CD4-positive, alpha-beta T cell treated with Interleukin-17A for 4 hours (primary cell): ENCODE measurements around the gene ZNF805.
A peak's percentile ranks its signal among the peaks of the same experiment; 100 is the strongest.
"Not testable (repeated sequence)": the region's sequence is repeated elsewhere in the genome, so short reads cannot be mapped to it uniquely, and the experiment has no call there.

Source experiments
- DNase-seq: peaks from one replicate; pipeline ENCODE4 v3.0.0-alpha.2; 2020; ENCODE audit warnings: mixed read lengths

ZNF805 gene

DNA sequence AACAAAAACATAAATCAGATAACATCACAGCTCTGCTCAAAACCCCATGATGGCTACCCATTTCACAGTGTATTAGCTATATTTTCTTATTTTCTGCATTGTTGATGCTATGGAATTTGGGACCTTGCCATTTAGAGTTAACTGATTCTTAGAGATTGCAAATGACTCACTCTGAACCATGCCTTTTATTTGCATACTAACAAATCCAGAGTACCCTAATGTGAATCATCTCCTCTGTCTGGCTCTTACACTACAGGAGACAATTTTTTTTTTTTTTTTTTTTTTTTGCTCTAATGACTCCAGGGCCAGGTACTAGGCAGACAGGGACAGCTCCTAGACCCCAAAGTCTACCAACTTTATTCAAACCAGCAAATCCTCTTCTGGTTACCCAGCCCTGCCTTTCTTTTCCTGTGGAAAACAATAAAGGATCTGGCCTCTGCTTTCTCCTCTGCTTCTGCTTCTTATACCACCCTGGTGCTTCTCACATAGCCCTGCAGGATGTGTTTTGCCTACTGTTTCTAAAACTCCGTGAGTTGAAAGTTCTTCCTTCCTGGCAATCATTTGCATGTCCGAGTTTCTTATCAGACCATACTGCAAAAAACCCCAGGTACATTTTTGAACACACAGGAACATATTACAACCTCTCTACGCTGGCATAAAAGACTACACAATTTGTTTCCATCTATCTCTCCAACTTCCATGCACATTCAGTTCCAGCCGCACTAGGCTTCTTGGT is 29.3 kb downstream of the ZNF805 start:
- DNase-seq = no peak

DNA sequence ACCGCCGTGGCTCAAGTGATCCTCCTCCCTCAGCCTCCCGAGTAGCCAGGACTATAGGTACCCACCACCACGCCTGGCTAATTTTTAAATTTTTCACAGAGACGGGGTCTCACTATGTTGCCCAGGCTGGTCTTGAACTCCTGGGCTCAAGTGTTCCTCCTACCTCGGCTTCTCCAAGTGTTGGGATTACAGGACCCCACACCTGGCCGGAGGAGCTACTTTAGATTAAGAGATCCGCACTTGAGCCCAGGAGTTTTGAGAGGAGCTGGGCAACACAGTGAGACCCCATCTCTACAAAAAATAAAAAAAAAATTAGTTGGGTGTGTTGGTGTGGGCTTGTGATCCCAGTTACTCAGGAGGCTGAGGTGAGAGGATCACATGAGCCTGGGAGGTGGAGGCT is 30.8 kb downstream of the ZNF805 start:
- no peak for DNase-seq

DNA sequence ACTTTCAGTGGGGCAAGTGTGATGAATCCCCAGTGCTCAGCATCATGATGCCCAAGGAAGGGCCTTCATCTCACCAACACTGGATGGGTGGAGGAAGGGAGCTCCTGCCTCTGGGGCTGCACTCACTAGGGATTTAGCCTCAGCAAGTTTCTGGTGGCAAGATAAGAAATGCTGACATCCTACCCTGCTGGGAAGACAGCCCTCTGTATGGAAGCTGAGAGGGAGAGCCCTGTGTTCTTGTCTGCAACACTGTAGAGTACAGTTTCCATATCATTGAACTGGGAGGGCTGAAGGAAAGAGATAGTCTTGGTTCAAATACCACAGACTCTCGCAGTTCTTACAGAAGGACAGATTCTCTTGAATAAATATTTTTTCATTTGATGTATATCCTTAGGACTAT is 32.6 kb downstream of the ZNF805 start:
- no peak for DNase-seq

DNA sequence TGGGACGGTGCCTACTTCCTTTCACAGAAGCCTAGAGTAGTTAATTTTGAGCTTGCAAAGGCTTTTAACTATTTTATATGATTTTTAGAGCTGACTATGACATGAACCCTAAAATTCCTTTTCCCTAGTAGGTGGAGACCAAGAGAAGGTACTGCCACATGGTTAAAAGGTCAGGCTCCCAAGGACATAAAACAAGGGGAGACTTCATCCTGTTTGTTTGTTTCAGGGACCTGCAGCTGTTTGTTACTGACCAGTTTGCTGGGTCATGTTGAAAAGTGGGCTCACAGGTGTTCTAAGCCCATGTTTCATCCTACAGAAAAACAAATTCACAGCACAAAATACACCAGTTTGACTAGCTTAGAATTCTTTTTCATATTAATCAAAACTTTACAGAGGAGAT is 36.0 kb downstream of the ZNF805 start:
- DNase-seq = no peak

DNA sequence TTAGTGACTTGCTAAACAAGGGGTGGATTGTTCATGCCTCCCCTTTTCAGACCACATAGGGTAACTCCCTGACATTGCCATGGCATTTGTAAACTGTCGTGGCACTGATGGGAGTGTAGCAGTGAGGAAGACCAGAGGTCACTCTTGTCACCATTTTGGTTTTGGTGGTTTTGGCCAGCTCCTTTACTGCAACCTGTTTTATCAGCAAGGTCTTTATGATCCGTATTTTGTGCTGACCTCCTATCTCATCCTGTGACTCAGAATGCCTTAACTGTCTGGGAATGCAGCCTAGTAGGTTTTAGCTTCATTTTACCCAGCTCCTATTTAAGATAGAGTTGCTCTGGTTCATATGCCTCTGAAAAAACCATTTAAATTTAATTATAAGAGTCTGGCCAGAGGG is 38.0 kb downstream of the ZNF805 start:
- not testable (repeated sequence) for DNase-seq

DNA sequence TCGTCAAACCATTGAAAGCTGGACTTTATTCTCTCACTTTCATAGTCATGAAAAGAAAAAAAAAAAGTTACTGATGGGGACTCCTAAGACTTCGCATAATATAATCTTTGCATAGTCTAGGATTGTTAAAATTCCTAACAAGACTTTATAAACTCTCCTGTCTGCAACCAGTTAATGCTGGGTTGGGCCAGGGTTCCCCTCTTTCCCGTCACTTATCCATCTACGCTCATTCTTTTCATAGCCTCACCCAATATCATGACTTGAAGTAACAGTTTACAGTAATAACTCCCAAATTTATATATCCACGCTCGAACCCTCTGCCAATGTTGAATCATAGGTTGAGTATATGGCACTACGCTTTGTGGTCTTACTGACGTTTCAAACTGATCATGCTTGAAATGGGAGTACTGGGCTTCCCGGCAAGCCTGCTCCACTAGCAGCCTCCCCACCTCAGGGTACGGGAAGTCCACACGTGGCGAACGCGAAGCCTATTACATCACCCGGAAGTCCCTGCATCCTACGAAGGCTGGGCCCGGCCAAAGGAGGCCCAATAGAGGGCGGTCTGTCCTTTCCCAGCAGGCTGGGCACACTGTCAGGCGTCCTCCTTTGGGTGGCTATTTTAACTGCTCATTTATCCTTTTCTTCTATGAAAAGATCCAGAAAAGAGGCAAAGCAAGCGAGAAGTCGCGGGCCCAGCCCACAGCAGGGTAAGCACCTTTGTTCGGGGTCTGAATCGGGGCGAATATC is 39.2 kb downstream of the ZNF805 start:
- DNase-seq = peak; percentile 78

DNA sequence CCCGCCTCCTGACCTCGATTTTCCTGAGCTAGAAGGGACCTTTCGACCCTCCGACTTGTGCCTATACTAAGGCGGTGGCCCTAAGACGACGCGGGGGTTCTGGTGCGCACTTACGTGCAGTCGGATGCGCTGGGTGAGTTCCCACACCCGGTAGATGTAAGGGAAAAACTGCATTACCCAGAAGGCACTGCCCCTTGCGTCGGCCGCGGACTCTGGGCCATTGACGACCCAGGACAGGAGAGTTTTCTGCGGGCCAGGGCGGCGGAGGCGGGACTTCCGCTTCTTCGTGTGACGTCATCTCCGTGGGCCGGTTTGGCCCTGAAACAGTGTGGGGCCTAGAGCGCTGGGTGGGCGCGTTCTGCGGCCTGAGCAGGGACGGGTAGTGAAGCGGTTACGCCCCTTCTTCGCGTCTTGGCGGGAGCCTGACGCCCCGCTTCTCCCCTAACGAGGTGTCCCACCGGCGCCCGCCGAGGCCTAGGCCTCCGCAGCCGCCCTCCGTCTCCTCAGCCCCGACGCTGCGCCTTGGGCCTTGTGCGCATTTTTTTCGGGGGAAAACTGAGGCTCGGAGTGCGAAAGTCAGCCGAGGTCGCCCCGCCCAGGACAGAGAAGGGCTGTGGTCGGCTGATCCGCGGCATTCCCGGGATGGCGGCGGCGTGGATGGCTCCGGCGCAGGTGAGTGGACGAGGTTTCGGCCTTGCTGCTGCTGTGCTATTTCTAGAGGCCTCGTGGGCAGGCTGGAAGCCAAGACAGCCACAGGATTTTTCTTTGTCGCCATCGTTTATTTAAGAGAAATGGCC is 39.9 kb downstream of the ZNF805 start, which contains the start of gene ZNF460:
TSS of gene ZNF460 (plus strand) at position 321 of the 797 bp plus-strand sequence. CDS start at position 643, 322 bp downstream.
- peak; percentile 96 for DNase-seq

DNA sequence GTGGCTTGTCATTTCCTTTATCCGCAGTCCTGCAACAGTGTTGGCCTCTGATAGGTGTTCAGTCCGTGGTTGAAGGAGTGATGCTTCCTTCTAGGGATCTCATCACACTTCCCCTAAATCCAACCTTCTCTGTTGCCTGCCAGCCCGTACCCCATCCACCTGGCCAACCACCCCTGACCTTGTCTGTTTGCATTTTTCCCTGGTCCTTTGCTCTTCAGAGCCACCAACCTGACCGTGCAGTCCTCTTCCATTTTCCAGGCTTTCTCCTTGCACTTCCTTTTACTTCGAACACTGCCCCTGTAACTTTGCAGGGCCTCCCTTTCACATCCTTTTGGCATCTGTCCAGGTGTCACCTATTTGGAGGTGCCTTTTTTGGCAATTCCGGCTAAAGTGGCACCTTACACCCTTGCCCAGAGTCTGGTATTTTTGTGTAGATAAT is 40.5 kb downstream of the ZNF805 start:
- peak; percentile 7 for DNase-seq

DNA sequence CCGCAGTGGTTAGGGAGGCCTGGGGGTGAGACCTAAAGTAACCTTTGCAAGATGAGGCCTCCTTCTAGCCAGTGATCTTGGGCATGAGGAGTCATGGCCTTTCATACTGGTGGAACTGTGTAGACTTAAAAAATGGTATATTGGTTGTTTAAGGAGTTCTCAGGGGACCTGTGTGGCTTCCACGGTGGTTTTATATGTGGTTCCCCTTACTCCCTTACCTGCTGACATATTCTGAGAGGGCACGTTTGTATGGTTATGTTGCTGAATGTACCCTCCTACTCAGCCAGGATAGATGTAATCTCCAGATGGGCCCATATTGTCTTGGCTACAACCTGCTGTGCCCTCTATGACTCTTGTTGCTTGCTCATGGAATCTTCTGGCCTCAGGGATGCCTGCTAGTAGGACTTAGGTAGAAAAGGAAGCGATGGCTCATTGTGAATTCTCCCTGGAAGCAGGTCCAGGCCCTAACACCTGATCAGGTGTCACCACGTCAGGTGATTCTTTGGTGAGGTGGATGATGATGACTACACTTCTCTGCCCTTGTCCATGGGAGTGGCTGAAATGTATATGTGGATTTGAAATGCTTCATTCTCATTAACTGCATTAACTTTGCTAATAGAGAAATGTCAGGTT is 41.7 kb downstream of the ZNF805 start:
- no peak for DNase-seq

DNA sequence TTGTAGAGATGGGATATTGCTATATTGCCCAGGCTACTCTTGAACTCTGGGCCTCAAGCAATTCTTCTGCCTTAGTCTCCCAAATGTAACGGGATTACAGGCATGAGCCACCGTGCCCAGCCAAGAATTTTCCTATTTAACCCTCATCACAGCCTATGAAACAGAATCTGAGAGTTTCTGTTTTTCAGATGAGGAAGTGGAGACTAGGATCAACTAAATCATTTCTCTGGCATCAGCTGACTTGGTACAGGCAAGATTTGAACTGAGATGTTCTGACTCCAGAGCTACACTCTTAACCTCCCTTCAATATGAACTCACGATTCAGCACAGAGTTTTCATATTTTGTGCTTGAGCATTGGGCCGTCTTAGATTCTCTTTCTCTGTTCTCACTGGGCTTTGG is 47.9 kb downstream of the ZNF805 start:
- no peak for DNase-seq

DNA sequence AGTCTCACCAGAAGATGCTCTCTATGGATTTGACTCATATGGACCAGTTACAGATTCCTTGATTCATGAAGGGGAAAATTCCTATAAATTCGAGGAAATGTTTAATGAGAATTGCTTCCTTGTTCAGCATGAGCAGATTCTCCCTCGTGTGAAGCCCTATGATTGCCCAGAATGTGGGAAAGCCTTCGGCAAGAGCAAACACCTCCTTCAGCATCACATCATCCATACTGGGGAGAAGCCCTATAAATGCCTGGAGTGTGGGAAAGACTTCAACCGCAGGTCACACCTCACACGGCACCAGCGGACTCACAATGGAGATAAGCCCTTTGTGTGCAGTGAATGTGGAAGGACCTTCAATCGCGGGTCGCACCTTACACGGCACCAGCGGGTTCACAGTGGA is 50.5 kb downstream of the ZNF805 start:
- no peak for DNase-seq

DNA sequence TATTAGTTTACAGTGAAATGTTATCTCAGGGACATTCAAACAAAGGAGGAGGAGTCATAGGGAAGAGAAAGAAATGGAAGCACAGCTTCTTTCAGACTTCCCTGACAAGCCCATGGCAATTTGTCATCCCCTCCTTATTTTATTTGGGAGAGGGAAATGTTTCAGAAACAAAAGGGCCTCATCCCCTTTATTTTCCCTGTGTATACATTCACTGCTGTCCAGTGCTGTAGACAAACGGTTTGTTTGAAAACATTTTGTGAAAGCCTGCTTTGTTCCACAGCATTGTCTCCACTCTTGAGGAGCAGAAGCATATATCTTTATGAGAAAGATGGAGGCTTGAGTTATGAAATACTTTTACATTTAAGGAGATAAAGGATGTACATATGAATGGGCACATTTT is 52.1 kb downstream of the ZNF805 start:
- no peak for DNase-seq

DNA sequence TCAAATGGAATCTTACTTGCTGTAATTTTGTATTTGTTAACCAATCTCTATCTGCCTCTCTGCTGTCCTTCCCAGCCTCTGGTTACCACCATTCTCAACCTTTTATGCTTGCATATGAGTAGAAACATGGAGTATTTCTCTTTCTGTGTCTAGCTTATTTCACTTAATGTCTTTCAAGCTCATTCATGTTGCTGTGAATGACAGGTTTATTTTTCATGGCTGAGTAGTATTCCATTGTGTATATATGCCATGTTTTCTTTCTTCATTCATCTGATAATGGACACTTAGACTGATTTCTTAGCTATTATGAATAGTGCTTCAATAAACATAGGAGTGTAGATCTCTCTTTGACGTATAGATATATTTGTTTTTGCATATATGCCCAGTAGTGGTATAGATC is 53.3 kb downstream of the ZNF805 start:
- DNase-seq = no peak

DNA sequence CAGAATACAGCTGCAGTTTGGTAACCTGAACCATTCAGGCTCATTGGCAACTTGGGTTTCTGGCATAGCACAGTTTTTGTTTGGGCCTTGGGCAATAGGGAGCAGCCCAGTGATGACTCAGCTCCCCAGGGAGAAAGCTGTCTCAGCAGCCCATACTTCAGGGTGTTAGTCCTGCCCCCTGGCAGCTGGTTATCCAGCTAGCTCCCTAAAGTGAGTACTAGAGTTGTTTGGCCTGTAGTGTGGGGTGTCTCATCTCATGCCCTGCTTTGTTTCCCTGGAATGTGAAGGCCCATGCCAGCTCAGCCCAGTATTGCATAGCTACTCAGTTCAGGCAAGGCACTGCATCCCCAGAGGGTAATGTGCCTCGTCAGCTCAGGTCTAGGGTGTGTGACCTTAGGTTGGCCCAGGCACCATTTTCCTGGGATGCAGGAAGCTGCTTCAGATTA is 61.6 kb downstream of the ZNF805 start:
- no peak for DNase-seq

DNA sequence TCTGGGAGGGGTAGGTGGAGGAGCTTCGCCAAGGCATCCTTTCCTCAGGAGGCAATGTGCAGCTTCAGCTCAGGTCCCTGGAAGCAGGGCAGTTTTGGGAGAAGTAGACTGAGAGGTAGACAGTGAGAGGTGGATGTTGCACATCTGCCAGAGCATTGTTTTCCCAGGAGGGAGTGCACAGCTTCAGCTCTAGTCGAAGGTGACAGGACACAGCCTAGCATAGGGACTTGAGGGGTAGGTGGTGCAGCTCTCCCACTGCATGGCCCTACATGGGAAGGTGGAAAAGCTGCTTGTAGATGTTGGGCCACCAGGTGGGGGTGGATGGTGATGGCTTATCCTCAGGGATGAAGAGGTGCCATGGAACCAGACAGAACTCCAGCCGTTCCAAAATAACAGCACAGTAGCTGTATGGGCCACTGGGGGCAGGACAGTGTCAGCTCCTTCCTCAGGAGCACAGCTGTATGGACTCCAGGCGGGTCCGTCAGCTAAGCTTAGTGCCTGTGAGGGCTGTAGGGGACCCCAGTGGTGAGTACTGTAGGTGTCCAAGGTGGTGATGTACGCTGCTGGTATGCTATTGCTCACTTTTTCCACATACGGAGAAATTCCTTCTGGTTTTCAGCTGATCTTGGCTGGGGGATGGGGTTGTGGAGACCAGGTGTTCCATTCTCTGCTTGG is 62.4 kb downstream of the ZNF805 start:
- no peak for DNase-seq
